OCI-LY3 (cell line): ENCODE measurements around the gene ZIC5.

Experiments
- H2AFZ ChIP-seq: fragments of 200-600, 300-600 bp; shearing (Covaris generic); 2 replicates; pipeline ENCODE4 v1.6.0; 2014; ENCODE audit warnings: antibody characterized with exemption, low read depth, low read length
- H3K27ac ChIP-seq: fragments of 200-600, 300-600 bp; sonication (generic); 2 replicates; pipeline ENCODE4 v1.5.1; 2014; ENCODE audit warnings: mild to moderate bottlenecking, low read length, moderate library complexity, mixed read lengths
- H3K27me3 ChIP-seq: fragments of 200-600, 300-600 bp; sonication (generic); 2 replicates; pipeline ENCODE4 v1.6.1; 2014; ENCODE audit warnings: low read depth, low read length, mixed read lengths
- H3K36me3 ChIP-seq: fragments of 200-600, 300-600 bp; sonication (generic); replicated peaks from 2 replicates; pipeline ENCODE3; 2014; ENCODE audit warnings: low read depth, low read length, mixed read lengths
- H3K4me1 ChIP-seq: fragments of 300-600, 200-600 bp; sonication (generic); 2 replicates; pipeline ENCODE4 v1.6.1; 2014; ENCODE audit warnings: low read length, mixed read lengths
- H3K4me2 ChIP-seq: fragments of 200-600, 300-600 bp; sonication (generic); 2 replicates; pipeline ENCODE4 v1.6.1; 2014; ENCODE audit warnings: low read length, mixed read lengths
- H3K4me3 ChIP-seq: fragments of 300-600, 200-600 bp; sonication (generic); 2 replicates; pipeline ENCODE4 v1.5.1; 2014; ENCODE audit warnings: antibody characterized with exemption, mild to moderate bottlenecking, low read length, moderate library complexity
- H3K79me2 ChIP-seq: fragments of 300-600, 200-600 bp; shearing (Covaris generic); 2 replicates; pipeline ENCODE4 v1.6.1; 2014; ENCODE audit warnings: mild to moderate bottlenecking, low read length, mixed read lengths
- H3K9ac ChIP-seq: fragments of 300-600, 200-600 bp; shearing (Covaris generic); 2 replicates; pipeline ENCODE4 v1.6.0; 2014; ENCODE audit warnings: mild to moderate bottlenecking, low read length, moderate library complexity
- H3K9me3 ChIP-seq: fragments of 200-600, 300-600 bp; shearing (Covaris generic); 2 replicates; pipeline ENCODE4 v1.6.1; 2014; ENCODE audit warnings: low read length, mixed read lengths; ENCODE audit not compliant: insufficient read depth
- H4K20me1 ChIP-seq: fragments of 200-600, 300-600 bp; sonication (generic); 2 replicates; pipeline ENCODE4 v1.6.1; 2016; ENCODE audit warnings: low read length, mixed read lengths; ENCODE audit not compliant: insufficient read depth
- EZH2phosphoT487 ChIP-seq: fragments of 200-600 bp; shearing (Covaris generic); IDR thresholded peaks from 2 replicates; pipeline ENCODE4 v1.6.1; 2018; ENCODE audit warnings: antibody characterized with exemption, mixed run types, low read depth
- TF ChIP-seq, protein P1 (sequence below): fragments of 200-600, 300-600 bp; sonication (generic); IDR thresholded peaks from 2 replicates; pipeline ENCODE4 v1.5.1; 2014; ENCODE audit warnings: antibody characterized with exemption, low read length, low read depth

ZIC5 gene

DNA sequence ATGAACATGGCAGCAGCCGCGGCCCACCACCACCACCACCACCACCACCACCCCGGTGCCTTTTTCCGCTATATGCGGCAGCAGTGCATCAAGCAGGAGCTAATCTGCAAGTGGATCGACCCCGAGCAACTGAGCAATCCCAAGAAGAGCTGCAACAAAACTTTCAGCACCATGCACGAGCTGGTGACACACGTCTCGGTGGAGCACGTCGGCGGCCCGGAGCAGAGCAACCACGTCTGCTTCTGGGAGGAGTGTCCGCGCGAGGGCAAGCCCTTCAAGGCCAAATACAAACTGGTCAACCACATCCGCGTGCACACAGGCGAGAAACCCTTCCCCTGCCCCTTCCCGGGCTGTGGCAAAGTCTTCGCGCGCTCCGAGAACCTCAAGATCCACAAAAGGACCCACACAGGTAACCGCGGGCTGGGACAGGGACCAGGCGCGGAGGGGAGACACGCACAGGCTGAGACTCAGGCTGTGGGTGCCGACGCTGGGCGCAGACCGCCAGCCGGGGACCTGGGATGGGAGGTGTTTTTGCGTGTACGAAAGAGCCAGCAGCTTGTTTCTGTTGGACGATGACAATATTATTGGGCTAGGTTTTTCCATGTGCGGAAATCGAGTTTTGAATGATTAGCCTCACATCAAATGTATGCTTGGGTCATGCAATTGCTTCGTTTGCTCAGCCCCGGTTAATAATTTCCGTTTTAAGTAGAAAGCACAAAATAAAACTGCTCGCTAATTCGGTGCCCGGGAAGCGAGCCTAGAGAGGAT is 11.3 kb upstream of the ZIC5 start:
- H3K4me3 ChIP-seq = peak overlapping the region; percentile 92
- no peak overlapping the region for H3K9ac ChIP-seq
- TF ChIP-seq, protein P1, sequence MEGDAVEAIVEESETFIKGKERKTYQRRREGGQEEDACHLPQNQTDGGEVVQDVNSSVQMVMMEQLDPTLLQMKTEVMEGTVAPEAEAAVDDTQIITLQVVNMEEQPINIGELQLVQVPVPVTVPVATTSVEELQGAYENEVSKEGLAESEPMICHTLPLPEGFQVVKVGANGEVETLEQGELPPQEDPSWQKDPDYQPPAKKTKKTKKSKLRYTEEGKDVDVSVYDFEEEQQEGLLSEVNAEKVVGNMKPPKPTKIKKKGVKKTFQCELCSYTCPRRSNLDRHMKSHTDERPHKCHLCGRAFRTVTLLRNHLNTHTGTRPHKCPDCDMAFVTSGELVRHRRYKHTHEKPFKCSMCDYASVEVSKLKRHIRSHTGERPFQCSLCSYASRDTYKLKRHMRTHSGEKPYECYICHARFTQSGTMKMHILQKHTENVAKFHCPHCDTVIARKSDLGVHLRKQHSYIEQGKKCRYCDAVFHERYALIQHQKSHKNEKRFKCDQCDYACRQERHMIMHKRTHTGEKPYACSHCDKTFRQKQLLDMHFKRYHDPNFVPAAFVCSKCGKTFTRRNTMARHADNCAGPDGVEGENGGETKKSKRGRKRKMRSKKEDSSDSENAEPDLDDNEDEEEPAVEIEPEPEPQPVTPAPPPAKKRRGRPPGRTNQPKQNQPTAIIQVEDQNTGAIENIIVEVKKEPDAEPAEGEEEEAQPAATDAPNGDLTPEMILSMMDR = no peak
- TF ChIP-seq EZH2phosphoT487 = no peak
- H3K4me1 ChIP-seq = peaks cover 7% of the 10 kb centered on the region; the same call in 1 of the 2 replicates
- H3K27ac ChIP-seq = no peak overlapping the region
- no peaks in the 10 kb centered on the region for H3K36me3 ChIP-seq
- peaks cover 19% of the 10 kb centered on the region for H3K79me2 ChIP-seq
- no peaks in the 10 kb centered on the region for H3K9me3 ChIP-seq
- no peak overlapping the region for H2AFZ ChIP-seq
- H3K4me2 ChIP-seq = peak overlapping the region; percentile 57
- 0 out of 2 replicates have a peak, but pooled peaks cover 4% of the 10 kb centered on the region for H3K27me3 ChIP-seq
- no peaks in the 10 kb centered on the region for H4K20me1 ChIP-seq

DNA sequence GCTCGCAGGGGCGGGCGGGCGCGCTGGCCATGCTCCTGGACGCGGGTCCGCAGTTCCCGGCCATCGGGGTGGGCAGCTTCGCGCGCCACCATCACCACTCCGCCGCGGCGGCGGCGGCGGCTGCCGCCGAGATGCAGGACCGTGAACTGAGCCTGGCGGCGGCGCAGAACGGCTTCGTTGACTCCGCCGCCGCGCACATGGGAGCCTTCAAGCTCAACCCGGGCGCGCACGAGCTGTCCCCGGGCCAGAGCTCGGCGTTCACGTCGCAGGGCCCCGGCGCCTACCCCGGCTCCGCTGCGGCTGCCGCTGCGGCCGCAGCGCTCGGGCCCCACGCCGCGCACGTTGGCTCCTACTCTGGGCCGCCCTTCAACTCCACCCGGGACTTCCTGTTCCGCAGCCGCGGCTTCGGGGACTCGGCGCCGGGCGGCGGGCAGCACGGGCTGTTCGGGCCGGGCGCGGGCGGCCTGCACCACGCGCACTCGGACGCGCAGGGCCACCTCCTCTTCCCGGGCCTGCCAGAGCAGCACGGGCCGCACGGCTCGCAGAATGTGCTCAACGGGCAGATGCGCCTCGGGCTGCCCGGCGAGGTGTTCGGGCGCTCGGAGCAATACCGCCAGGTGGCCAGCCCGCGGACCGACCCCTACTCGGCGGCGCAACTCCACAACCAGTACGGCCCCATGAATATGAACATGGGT is 10.6 kb upstream of the ZIC5 start:
- Histone ChIP-seq H3K27ac (0 out of 2 replicates have a peak overlapping the region, but pooled peaks have one; percentile 12), H3K27me3 (0 out of 2 replicates have a peak, but pooled peaks cover 4% of the 10 kb centered on the region), H3K4me3 (peak overlapping the region; percentile 92), H3K4me2 (peak overlapping the region; percentile 57), H2AFZ (no peak overlapping the region), H3K36me3 (no peaks in the 10 kb centered on the region), H3K79me2 (peaks cover 19% of the 10 kb centered on the region), H3K9ac (peak overlapping the region; percentile 62), H3K4me1 (peaks cover 7% of the 10 kb centered on the region; the same call in 1 of the 2 replicates), H3K9me3 (no peaks in the 10 kb centered on the region), H4K20me1 (no peaks in the 10 kb centered on the region)
- TF ChIP-seq, protein P1 = no peak
- TF ChIP-seq EZH2phosphoT487 = no peak

DNA sequence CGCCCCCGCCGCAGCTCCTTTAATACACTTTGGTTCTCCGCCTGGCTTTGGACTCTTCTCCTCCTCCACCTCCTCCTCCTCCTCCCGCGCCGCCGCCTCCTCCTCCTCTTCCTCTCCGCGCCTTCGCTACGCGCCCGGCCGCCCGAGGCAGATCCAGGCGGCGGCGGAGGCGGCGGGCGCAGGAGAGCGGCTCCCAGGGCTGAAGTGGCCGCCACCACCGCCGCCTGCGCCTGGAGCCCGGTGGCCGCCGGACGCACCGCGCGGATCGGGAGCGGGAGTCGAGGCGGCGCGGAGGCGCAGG is 10.1 kb upstream of the ZIC5 start, which contains the start of gene ZIC2:
Gene ZIC2 (plus strand): TSS at position 50 of the 301 bp plus-strand sequence. CDS start 281 bp downstream, outside the sequence.
- Histone ChIP-seq H4K20me1 (no peaks in the 10 kb centered on the region), H3K9ac (peak within 1 kb of the TSS; percentile 71)

DNA sequence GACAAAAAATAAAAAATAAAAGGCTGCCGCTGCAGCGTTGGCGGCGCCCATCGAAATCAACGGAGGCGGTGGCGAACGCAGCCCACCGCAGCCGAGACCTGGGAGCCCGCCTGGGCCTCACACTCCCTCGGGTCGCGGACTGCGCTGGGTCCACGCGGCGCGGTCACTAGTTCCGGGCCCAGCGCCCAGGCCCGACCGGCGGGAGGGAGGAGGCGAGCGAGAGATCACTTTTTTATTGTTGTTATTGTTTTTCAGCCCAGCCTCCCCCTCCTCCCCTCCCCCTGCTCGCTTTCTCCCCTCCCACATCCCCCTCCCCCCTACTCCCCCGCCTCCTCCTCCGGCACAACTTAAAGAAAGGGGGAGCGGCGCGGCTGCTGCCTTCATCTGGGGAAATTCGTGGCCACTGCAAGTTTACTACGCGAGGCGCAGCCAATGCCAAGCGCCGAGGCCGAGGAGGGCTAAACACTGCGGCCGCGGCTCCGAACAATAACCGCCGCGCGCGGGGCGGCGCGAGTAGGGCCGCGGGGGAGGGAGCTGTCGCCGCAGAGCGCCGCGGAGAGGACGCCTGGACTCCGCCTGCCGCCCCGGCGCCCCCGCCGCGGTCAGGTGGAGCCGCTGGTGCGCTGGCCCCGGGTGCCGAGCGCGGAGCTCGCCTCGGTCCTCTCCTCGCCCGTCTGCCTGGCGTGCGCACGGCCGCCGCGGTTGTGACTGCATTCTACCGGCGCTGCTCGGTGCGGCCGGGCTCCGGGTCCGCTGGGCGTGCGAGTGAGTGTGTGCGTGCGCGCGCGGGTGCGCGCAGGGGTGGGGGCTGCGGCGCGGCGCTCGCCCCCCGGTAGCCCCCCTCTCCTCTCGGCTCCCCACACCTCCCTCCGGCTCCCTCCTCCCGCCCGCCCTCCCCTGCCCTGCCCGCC is 9.5 kb upstream of the ZIC5 start:
- Histone ChIP-seq H3K27me3 (0 out of 2 replicates have a peak, but pooled peaks cover 4% of the 10 kb centered on the region), H3K9ac (peak overlapping the region; percentile 71), H3K4me1 (0 out of 2 replicates have a peak, but pooled peaks cover 4% of the 10 kb centered on the region), H3K4me3 (peak overlapping the region; percentile 92), H3K9me3 (no peaks in the 10 kb centered on the region), H3K4me2 (peak overlapping the region; percentile 54), H3K79me2 (peaks cover 19% of the 10 kb centered on the region), H4K20me1 (no peaks in the 10 kb centered on the region), H3K27ac (peak overlapping the region; percentile 64), H3K36me3 (no peaks in the 10 kb centered on the region), H2AFZ (peak overlapping the region; percentile 35; the same call in 1 of the 2 replicates)
- no peak for TF ChIP-seq EZH2phosphoT487
- TF ChIP-seq, protein P1 = no peak

More for the DNA sequence above, 10.1 kb upstream of the ZIC5 start, which contains the start of gene ZIC2:
- Histone ChIP-seq H3K79me2 (peaks cover 19% of the 10 kb centered on the region), H3K4me1 (0 out of 2 replicates have a peak, but pooled peaks cover 4% of the 10 kb centered on the region), H3K4me2 (peak within 1 kb of the TSS; percentile 57), H3K27ac (peak within 1 kb of the TSS; percentile 64), H3K9me3 (no peaks in the 10 kb centered on the region), H3K4me3 (peak within 1 kb of the TSS; percentile 92), H2AFZ (peak within 1 kb of the TSS; percentile 35; the same call in 1 of the 2 replicates), H3K36me3 (no peaks in the 10 kb centered on the region), H3K27me3 (0 out of 2 replicates have a peak, but pooled peaks cover 4% of the 10 kb centered on the region)
- no peak for TF ChIP-seq EZH2phosphoT487
